HG02642 (cell line): Measurements from ENCODE around the gene TCF19.
"Not testable (repeated sequence)": the region's sequence is repeated elsewhere in the genome, so short reads cannot be mapped to it uniquely, and the experiment has no call there.

Experiments used
- ATAC-seq: cut with Tn5 transposase; IDR thresholded peaks from one replicate; pipeline ENCODE4 v1.9.1; 2021; ENCODE audit warnings: mild to moderate bottlenecking; ENCODE audit not compliant: unreplicated experiment, poor library complexity

TCF19 gene

DNA sequence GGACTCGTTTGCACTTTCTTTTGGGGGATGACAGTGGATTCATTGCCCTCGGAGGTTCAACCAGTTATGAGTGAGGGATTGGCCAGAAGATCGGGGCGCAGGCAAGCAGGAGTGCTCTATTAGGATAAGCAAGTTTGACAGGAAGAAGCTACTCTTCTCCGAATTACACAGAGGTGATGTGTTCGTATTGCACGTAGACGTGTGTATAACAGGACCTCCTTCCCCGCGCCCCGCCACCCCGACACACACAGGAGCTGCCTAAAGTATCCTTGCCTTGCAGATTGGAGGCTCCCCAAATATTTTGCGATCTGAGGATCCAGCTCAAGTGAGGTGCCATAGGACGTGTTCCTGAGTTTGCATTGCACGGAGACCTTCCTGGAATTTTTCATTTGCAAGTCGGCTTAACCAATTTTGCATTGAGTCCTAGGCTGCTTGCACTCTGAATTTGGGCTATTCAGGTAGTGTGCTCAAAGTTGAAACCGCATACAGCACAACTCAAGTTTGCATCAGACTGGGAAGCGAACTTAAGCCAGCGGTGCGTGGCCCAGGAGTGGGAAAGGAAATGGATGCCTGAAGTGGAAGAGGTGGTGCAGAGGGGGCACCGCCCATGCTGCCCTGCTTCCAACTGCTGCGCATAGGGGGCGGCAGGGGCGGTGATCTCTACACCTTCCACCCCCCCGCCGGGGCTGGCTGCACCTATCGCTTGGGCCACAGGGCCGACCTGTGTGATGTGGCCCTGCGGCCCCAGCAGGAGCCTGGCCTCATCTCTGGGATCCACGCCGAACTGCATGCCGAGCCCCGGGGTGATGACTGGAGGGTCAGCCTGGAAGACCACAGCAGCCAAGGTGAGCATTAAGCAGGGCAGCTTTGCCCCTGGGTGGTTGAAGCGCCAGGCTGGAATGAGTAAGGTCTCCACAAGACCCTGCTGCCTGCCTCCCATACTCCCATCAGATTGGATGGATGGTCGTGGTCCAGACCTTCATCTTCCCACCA, 770 bp downstream of the TCF19 start:
- peak; percentile 0 for ATAC-seq

DNA sequence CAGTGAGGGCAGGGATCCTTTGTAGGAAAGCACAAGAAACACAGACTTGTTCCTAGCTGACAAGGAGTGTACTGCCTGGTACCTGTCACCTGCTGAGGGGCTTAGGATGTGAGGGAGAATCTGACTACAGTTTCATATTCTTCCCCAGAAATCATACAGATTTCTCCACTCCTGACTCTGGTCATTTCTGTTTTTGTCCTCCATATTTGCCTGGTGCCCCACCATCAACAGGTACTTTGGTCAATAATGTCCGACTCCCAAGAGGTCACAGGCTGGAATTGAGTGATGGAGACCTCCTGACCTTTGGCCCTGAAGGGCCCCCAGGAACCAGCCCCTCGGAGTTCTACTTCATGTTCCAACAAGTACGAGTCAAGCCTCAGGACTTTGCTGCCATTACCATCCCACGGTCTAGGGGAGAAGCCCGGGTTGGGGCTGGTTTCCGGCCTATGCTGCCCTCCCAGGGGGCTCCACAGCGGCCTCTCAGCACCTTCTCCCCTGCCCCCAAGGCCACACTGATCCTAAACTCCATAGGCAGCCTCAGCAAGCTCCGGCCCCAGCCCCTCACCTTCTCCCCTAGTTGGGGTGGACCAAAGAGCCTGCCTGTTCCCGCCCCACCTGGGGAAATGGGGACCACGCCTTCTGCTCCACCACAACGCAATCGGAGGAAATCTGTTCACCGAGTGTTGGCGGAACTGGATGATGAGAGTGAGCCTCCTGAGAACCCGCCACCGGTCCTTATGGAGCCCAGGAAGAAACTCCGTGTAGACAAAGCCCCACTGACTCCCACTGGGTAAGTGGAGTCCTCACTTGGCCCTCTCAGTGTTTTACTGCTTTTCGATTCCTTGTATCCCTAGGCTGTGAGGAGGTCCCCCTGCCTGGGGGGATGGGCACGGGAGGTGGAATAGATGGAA, 3.1 kb downstream of the TCF19 start:
- ATAC-seq, result no peak

GRCh38 chr6:31162463-31163165, 4.2 kb downstream of the TCF19 start:
- no peak for ATAC-seq

DNA sequence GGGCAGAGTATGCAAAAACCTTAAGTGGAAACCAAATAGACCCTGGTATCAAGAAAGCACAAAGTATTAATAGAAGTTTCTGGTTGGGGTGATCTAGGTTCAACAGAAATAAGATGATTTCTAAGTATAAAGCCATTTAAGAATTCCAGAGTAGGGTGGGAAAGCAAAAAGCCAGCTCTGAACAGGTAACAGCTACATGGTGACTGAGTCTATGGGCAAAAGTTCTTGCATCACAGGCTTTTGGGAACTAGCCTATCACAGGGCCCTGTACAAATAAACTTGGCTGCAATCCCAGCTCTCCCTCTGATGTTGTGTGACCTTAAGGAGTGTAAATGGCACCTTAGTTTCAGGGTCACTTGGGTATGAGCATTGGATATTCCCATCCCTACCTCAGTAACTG, 5.5 kb downstream of the TCF19 start:
- no peak for ATAC-seq

DNA sequence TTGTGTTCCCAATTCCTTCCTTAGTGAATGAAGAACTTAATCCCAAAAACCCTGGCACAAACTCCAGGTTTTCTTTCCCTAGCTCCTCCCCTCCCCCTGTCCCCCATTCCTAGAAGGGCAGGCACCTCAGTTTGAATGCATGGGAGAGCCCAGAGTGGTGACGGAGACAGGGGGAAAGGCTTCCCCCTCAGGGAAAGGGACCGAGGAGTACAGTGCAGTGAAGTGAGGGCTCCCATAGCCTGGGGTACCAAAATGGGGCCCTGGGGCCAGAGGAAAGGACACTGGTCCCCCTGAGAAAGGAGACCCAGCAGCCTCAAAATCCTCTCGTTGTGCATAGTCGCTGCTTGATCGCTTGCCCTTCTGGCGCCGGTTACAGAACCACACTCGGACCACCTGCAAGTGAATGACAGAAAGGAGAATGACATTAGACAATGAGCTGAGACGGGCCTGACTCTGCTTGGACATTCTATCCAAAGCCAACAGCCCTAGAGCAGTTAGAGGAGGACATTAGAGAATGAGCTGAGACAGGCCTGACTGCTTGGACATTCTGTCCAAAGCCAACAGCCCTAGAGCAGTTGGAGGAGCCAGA, 6.2 kb downstream of the TCF19 start:
- ATAC-seq, result not testable (repeated sequence)

DNA sequence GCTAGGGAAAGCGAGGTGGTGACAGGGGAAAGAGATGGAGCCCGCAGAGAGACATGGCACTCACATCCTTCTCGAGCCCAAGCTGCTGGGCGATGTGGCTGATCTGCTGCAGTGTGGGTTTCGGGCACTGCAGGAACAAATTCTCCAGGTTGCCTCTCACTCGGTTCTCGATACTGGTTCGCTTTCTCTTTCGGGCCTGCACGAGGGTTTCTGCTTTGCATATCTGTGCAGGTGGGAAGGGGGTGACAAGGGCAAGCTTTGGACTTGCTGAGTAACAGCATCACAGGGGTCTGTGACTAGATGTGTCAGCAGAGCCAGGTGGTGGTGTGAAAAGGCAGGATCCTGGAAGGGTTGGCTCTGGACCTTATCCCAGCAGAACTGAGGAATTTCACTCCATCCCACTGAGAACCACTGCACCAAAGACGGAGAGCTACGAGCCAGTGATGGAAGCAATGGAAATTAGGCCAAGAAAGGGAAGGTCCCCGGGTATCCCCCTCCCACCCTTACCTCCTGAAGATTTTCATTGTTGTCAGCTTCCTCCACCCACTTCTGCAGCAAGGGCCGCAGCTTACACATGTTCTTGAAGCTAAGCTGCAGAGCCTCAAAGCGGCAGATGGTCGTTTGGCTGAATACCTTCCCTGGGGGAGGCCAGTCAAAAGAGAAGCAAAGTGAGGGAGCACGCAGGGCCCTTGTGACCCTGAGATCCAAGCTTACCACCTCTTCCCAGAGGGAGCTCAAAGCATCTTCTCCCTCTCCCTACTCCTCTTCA, 6.9 kb downstream of the TCF19 start:
- peak; percentile 72 for ATAC-seq

- no peak for ATAC-seq
Measured at GRCh38 chr6:31165986-31166385, 7.6 kb downstream of the TCF19 start.

- no peak for ATAC-seq
Measured at GRCh38 chr6:31168606-31169005, 10.2 kb downstream of the TCF19 start.

- ATAC-seq, result no peak
Measured at GRCh38 chr6:31169123-31169857, 10.9 kb downstream of the TCF19 start.

DNA sequence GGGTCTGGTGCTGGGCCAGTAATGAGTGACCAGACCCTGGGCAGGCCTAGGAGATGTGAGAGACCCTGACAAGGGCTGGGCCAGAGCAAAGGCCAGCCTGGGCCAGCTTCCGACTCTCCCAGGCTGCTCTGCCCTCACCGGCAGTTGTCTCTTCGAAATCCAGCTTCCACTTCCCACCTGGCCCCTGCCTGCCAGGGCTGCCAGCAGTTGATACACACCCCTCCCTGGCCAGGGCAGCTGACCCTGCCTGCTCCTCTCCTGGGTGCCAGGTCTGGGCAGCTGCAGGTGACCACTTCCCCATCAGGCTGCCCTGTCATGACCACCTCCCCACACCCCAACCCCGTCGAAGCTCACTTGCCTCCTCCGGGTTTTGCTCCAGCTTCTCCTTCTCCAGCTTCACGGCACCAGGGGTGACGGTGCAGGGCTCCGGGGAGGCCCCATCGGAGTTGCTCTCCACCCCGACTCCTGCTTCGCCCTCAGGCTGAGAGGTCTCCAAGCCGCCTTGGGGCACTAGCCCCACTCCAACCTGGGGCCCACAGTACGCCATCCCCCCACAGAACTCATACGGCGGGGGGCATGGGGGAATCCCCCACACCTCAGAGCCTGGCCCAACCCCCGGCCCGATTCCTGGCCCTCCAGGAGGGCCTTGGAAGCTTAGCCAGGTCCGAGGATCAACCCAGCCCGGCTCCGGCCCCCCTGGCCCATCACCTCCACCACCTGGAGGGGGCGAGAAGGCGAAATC, 11.6 kb downstream of the TCF19 start:
- not testable (repeated sequence) for ATAC-seq

DNA sequence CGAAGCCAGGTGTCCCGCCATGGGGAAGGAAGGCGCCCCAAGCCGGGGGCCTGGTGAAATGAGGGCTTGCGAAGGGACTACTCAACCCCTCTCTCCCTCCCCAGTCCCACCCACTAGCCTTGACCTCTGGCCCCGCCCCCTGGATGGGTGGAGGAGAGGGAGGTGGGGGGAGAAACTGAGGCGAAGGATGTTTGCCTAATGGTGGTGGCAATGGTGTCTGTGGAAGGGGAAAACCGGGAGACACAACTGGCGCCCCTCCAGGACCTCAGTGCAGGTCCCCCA, 12.2 kb downstream of the TCF19 start, which contains the start of gene POU5F1:
POU5F1 (minus strand) TSS at position 83 of the 282 bp plus-strand sequence; CDS start at position 21, 62 bp downstream.
- ATAC-seq, result no peak

- no peak for ATAC-seq
Measured at GRCh38 chr6:31170987-31171671, 12.7 kb downstream of the TCF19 start.

DNA sequence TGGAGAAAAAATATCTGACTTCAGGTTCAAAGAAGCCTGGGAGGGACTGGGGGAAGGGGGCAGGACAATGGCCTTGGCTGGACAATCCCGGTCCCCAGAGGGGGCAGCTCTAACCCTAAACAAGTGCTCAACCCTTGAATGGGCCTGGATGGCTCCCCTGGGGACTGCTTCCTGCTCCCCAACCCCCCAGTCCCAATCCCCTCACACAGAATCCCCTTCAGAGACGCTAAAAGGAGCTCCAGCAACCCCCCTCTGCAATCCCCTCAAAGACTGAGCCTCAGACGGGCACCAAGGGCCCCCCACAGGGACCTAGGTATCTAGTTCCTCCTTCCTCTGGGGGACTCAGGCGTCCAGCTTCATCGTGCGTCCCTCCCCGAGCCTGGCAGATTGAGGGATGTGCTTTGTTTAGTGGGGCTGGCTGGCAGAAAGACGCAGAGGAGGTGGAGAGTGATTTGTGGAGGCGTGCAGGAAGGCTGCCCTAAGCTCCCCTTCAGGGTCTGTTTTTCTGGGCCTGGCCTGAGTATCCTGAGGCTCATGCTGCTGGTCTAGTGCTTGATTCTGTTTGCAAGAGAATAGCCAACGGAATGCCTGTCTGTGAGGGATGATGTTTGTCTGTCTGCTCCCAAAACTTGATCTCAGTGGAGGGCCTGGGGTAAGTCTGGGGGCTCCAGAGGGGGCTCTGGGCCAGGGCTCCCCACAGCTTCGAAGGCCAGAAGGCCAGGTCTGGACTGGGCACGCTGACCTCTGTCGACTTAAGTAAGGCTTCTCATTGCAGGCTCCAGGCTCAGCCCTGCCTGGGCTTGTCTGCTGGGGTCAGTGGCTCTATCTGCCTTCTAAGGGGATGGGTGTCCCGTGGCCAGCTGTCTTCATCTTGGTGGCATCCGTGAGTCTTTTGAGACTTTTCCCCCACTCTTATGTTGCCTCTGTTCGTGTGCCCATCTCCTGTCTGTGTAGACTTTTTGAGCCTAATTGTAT, 13.8 kb downstream of the TCF19 start:
- ATAC-seq, result no peak

GRCh38 chr6:31172973-31173384, 14.6 kb downstream of the TCF19 start:
- no peak for ATAC-seq

- ATAC-seq, result no peak
Measured at GRCh38 chr6:31173406-31173805, 15.0 kb downstream of the TCF19 start.

- no peak for ATAC-seq
Measured at GRCh38 chr6:31174378-31174777, 16.0 kb downstream of the TCF19 start.
